HuH-7 (cell line): ENCODE data around the gene TMEM200C.

Experiments used
- DNase-seq: peaks from one replicate; pipeline ENCODE4 v3.0.0; 2011; ENCODE audit warnings: low spot score

Gene TMEM200C

GRCh38 chr18:5895299-5895875 is at the start of gene TMEM200C:
Gene TMEM200C, minus strand, starts transcription at chr18:5895522. Its CDS starts 3,459 bp downstream, at chr18:5892063.
- no peak for DNase-seq

DNA sequence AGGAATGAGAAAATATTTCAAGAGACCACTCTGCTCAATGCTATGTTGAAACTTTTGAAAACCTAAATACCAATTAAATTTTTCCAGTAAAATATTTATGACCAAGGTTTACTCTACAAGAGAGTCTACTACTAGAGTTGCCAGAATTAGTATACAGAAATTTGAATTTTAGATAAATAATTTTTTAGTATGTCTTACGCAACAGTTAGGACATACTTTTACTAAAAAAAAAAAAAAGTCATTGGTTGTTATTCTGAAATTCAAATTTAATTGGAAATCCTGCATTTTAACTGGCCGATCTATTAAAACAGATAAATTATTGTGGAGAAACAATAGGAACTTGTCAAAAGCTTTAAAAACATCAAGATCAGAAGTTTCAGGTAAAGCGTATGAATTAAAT is 49.1 kb upstream of the TMEM200C start:
- no peak for DNase-seq

- no peak for DNase-seq
Measured at GRCh38 chr18:5943514-5943913, 48.2 kb upstream of the TMEM200C start.

- DNase-seq = no peak
Measured at GRCh38 chr18:5942591-5942990, 47.3 kb upstream of the TMEM200C start.

GRCh38 chr18:5941890-5942289 is 46.6 kb upstream of the TMEM200C start:
- no peak for DNase-seq

DNA sequence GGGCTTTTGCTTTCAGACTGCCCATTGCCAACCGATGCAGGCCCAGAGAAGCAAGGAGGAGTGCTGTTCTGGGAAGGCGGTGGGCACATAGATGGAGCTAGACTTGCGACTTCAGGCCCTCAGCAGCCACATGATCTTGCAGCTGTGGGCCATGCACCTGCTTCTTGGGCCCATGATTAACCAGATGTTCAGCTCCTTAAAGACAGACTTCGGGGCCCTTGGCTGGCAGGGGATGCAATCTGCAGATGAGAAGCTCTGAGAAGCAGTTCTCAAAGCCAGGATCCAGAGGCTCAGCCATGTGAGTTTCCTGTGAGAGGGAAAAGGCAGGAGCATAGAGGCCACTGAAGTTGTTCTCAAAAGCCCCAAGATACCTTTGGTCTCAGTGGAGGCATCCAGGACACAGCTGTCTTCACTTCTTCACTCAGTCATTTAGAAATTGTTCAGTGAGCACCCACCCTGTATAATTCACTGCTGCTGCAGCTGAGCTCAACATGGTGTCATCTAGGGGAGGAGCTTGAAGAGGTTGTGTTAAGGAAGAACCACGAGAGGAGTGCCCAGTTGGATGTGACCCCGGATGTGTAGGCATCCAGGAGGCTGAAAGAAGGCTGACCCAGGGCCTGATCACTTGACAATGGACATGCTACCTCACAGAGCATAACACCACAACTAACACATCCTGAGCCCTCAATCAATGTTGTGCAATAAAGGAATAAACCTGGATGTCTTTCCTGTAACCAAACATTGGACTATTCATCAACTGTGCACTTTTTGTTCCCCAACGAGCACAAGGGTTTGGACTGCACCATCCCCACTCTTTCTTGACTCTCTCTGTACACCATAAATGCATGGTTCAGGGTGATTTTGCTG is 44.7 kb upstream of the TMEM200C start:
- no peak for DNase-seq

GRCh38 chr18:5937795-5938194 is 42.5 kb upstream of the TMEM200C start:
- DNase-seq = no peak

DNA sequence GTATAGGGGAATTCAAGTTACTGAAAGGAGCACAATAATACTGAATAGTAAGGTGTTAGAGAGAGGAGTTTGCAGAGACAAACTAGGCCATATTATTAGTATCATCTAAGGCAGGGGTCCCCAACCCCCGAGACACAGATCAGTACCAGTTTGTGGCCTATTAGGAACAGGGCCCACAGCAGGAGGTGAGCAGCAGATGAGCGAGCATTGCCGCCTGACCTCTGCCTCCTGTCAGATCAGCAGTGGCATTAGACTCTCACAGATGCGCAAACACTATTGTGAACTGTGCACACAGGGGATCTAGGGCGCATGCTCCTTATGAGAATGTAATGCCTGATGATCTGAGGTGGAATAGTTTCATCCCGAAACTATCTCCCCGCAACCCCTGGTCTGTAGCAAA is 41.8 kb upstream of the TMEM200C start:
- DNase-seq = no peak

DNA sequence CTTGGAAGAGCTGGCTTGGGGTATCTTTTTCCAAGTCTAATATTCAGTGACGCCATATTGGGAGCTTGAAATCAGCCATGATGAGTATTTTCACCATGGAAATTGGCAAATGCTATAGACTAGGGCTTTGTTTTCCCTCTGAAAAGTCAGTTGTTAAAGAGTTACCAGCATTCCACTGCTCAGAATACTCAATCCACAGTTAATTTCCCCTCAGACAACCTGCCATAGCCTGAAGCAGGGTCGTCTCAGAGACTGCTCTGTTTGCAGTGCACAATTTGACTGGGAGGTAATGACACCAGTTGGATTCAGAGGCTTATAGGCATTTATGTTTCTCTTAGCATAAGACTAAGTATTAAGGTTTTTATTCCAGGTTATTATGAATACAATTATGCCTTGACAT is 35.5 kb upstream of the TMEM200C start:
- no peak for DNase-seq

DNA sequence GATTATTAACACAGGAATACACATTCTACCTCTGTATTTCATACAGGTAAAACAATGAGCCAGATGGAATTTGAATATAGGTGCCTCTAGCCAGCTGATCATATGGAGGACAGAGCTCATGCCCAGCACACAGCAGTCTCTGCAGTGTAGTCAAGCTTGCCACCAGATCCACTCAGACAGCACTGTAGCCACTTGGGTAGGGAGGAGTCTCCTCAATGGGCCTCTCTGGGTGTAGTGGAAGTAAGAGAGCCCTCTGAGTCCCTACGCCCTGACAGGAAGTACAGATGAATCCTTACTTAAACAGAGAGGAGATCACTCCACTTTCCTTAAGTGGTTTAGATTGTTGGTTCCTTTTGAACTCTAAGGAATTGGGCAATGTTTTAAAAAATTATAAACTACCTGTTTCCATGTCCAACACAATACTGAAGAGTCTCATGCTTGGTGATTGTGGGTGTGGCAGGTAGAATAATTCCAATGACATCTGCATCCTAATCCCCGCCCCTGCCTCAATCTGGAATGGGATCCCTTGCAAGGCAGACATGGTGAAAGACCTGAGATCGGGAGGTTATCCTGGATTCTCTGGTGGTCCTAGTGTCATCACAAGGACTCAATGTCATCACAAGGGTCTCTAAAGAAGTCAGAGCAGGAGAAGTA is 23.0 kb upstream of the TMEM200C start:
- DNase-seq = no peak

GRCh38 chr18:5914951-5915350 is 19.6 kb upstream of the TMEM200C start:
- DNase-seq = no peak

GRCh38 chr18:5914016-5914415 is 18.7 kb upstream of the TMEM200C start:
- no peak for DNase-seq

- DNase-seq = no peak
Measured at GRCh38 chr18:5912566-5912965, 17.2 kb upstream of the TMEM200C start.

DNA sequence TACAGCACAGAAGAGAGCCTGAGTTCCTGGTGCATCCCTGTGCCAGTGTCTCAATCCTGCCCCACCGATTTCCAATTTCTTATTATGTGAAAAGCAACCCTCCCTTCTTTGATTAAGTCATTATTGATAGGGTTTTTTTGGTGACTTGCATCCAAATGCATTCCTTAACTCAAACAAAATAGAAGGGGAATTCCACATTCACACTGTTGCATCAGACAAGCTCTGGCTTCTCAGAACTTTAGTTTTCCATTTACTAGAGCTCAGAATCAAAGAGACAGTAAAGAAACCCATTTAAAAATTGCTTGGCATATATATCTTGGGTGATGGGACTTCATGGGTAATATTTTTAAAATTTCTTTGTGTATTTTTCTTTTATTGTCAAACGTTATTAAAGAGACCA is 13.8 kb upstream of the TMEM200C start:
- no peak for DNase-seq

- no peak for DNase-seq
Measured at GRCh38 chr18:5903386-5903785, 8.1 kb upstream of the TMEM200C start.

DNA sequence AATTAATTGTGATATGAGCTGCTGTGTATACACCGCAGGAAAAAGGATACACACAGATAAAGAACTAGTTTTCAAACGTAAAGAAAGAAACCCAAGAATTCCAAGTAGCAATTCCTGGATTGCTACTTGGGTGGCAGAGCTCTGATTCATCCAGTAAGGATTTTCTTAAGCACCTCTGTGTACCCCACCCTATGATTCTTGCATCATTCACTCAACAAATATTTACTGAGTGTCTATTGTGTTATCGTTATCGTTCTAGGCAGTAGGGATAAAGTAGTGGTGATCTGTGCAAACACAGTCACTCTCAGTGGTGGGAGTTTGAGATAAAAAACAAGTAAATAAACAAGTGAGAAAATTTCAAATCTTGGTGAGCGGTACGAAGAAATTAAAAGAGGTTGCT is 4.9 kb upstream of the TMEM200C start:
- DNase-seq = no peak

DNA sequence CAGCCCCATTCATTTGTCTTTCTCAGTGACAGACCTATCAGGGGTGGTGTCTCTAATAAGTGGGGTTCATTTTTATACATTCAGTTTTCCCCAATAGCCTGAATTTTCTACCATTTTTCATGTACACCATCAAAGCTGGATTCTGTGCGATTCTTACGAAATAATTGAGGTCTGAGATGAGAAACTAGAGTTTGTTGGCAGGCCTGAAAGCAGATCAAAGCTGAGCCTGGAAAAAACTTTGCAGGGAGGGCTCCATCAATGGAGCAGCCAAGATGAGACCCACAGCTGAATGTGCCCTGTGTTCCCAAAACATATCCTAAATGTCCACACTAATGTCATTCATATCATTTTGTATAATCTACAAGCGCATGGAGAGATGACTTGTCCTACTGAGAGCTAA is 4.5 kb upstream of the TMEM200C start:
- DNase-seq = no peak

DNA sequence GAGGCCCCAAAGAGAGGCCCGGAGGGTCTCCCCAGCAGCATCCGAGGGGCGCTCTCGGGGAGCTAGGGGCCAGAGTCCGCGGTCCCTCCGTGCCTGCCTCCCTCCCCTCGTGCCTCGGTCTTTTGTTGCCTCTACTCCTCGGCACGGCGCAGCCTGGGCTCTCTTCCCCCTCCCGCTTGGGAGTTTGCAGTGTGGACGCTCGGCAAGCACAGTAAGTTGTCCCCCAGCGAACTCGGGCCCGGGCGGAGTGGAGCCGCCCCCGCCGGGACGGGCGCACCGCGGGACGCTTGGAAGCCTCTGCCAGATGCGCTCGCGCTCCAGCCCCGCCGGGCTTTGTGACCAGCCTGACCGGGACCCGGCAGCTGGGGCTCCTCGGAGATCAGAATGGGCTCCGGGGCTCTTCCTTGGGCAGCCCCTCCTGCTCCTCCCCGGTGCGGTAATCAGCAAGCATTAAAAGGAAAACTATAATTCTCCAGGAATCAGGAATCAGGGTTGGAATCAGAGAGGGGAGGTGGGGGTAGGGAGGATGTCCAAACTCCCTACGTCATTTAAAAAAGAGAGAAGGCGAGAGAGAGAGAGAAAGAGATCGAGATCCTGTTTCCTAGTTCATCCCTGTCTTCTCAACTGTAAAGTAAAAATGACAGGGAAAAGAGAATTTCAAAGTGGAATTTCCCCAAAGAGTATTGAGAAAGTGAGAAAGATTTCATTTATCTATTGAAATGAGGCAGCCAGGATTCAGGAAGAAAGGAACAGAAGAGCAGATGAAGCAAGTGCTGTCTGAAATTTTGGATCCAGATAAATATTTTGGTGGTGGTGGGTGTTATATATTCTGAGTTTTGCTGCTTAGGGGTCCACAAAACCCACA is 786 bp upstream of the TMEM200C start:
- DNase-seq = no peak

DNA sequence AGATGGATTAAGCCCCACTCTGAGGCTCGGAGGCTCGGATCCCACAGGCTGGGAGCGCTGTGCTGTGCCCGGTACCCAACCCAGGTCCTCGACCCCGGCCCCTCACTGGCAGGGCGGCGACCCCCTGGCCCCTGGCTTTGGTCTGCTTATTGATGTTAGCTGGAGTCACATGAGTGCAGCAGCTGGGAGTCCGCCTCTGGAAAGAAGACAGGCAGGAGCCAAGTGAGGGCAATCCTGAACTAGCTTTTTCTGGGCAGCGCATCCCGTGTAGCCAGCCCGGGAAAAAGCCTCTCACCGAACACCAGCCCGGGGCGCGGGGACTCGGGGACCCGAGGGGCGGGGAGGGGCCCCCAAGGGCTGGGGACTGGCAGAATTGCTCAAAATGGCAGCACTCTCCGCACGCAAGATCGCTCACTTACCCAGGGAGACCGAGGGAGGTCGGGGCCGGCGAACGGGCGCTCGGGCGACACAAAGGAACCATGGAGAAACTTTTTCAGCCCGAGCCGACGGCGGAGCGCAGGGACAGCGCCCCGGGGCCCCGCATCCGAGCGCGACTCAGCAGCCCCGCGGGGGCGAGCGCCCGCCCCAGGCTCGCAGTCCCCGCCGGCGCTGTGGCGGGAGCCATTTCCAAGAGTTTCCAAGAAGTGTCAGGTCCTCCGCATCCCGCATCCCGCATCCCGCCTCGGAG is 567 bp downstream of the TMEM200C start:
- DNase-seq = no peak

- DNase-seq = no peak
Measured at GRCh38 chr18:5893956-5894610, 1.2 kb downstream of the TMEM200C start.

- no peak for DNase-seq
Measured at GRCh38 chr18:5892823-5893431, 2.4 kb downstream of the TMEM200C start.
